GM19025 (cell line): ENCODE measurements around the gene TRIM34.
"Not testable (repeated sequence)": the region's sequence is repeated elsewhere in the genome, so short reads cannot be mapped to it uniquely, and the experiment has no call there.

Experiments used
- ATAC-seq: cut with Tn5 transposase; IDR thresholded peaks from one replicate; pipeline ENCODE4 v1.9.1; 2021; ENCODE audit warnings: mild to moderate bottlenecking, low read depth, moderate library complexity; ENCODE audit not compliant: unreplicated experiment

TRIM34 gene

DNA sequence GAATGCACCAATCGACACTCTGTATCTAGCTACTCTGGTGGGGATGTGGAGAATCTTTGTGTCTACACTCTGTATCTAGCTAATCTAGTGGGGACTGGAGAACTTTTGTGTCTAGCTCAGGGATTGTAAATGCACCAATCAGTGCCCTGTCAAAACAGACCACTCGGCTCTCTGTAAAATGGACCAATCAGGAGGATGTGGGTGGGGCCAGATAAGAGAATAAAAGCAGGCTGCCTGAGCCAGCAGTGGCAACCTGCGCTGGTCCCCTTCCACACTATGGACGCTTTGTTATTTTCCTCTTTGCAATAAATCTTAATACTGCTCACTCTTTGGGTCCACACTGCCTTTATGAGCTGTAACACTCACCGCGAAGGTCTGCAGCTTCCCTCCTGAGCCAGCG is 58.8 kb downstream of the TRIM34 start:
- ATAC-seq, result not testable (repeated sequence)

GRCh38 chr11:5684036-5684645 is 59.3 kb downstream of the TRIM34 start:
- ATAC-seq, result peak; percentile 6

DNA sequence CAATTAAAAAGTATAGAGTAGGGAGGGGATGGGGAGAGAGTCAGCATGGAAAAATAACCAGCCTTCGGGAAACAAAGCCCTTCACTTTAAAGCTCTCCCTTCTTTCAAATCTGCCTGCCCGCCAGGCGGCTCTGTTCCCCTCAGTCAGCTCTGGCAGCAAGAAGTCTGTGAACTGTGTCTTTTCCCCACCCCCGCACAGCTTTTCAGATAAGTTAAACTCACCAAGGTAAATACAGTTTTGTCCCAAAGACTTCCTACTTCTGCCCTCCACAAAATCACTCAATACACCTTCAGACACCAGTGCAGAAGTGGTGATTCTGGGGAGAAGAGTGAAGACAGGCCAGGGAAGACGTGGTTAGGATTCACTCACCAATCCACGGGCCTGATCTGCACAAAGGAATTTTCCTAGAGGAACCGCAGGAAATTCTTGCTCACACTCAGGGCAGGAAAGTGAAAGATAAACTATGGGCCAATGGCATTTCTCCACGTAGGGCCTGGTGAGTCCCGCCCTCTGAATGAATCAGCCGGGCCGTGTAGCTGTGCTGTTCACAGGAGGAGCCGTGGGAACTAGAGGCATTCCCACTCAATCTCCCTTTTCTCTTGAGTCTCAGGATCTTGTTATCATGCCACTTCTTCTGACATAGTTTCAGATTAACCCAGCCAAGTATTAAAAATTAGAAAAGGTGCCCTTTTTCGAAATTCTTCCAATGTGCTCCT is 60.0 kb downstream of the TRIM34 start, which contains the start of gene TRIM5:
TRIM5 (minus strand) TSS at position 429 of the 717 bp plus-strand sequence. CDS start 4,897 bp downstream, outside the sequence.
- ATAC-seq, result peak; percentile 66

GRCh38 chr11:5686426-5686825 is 61.6 kb downstream of the TRIM34 start:
- ATAC-seq, result no peak

DNA sequence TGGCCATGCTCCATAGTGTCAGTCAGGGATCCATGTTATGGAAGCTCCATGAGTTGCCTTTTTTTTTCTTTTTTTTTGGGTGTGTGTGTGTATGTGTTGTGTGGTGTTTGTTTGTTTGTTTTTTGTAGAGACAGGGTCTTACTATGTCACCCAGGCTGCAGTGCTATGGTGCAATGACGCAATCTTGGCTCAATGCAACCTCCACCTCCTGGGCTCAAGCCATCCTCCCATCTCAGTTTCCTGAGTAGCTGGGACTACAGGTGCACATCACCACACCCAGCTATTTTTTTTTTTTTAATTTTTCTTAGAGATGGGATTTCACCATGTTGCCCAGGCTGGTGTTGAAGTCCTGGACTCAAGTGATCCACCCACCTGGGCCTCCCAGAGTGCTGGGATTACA is 63.7 kb downstream of the TRIM34 start:
- no peak for ATAC-seq

GRCh38 chr11:5689551-5689983 is 64.8 kb downstream of the TRIM34 start, which contains the start of gene TRIM22:
TRIM22 (plus strand) TSS chr11:5689790; CDS start chr11:5696233, 6,443 bp downstream.
- peak; percentile 74 for ATAC-seq

DNA sequence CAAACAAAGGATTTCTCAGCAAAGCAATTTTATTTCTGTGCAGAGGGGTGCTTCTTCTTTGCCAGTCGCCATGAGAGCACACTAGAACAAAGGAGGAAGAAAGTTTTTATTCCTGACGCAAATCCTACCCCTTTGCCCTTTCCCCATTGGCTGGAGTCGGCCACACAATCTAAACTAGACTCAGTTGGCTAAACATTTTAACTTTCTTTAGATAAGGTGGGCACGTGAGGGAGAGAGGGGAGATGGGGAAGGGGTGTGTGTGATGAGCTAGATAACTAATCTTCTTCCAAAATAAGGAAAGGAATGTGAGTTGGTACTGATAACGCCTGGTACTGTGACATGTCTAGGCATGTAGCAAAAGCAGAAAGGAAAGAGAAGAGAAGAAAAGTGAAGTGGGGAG is 65.4 kb downstream of the TRIM34 start:
- ATAC-seq, result no peak

DNA sequence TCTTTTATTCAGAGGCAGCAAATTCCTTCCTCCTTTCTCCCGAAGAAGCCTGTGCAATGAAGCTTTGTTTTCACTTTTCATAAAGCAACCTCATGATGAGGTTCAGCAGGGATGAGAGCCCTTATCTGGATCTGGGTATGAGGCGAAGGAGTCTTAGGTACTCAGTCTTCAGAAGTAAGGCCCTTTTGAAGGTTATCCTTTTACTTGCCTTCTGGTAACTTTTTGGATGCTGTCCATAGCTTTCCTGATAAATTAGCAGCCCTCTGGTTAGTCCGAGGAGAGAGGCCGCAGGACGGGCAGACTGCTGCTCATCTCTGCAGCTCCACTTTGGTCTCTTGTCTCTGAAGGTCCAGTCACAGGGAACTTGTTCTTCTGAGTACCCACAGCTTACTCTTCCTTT is 65.9 kb downstream of the TRIM34 start:
- ATAC-seq, result no peak

DNA sequence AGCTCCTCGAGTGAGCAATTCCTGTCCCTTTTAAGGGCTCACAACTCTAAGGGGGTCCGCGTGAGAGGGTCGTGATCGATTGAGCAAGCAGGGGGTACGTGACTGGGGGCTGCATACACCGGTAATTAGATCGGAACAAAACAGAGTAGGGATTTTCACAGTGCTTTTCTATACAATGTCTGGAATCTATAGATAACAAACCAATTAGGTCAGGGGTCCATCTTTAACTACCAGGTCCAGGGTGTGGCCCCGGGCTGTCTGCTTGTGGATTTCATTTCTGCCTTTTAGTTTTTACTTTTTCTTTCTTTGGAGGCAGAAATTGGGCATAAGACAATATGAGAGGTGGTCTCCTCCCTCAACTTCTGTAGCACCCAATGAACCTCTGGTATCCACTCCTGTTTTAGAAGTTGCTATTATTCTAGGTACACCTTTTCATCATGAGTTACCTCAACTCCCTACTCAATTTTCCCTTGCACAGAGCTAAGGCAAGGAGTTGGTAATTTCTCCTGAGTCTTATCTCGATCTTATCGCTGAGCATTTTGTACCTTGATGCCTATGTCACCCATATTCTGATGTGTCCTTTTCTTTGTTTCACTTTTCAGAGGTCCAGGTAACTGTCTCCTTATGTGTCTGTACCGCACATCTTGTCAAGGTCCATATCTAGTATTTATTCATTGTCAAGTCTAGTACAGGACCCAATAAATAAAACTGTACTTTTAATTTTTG is 66.6 kb downstream of the TRIM34 start:
- not testable (repeated sequence) for ATAC-seq

GRCh38 chr11:5691964-5692361 is 67.2 kb downstream of the TRIM34 start:
- no peak for ATAC-seq
